SK-N-SH (cell line): ENCODE data around the gene MAP1LC3A. TPM values are rescaled to one million over a fixed set of nuclear protein-coding genes. Genes with fewer than 3 reads are reported as not detected.

Experiments
- CTCF ChIA-PET: fragments of 300-600, 350-600 bp; formaldehyde crosslinking; extraction: SDS; loops from one replicate; lab custom pipeline; 2021; lab: Yijun Ruan, JAX
- POLR2A ChIA-PET: fragments of 350-600 bp; sonication (Branson Sonifier 250); formaldehyde crosslinking; extraction: SDS; loops from one replicate; lab custom pipeline; 2020; ENCODE audit warnings: antibody characterized with exemption, inconsistent platforms; lab: Yijun Ruan, JAX
- DNase-seq: peaks from one replicate; pipeline ENCODE4 v3.0.0; 2012
- H2AFZ ChIP-seq: fragments of 200-600 bp; sonication (generic); 2 replicates; pipeline ENCODE4 v1.8.1; 2016; ENCODE audit warnings: antibody characterized with exemption, mild to moderate bottlenecking, low read depth
- H3F3A ChIP-seq: fragments of 200-600 bp; sonication (generic); replicated peaks from 2 replicates; pipeline ENCODE3; 2016; ENCODE audit warnings: antibody characterized with exemption, mild to moderate bottlenecking; ENCODE audit not compliant: insufficient read depth
- H3K27ac ChIP-seq, 2 experiments: fragments of 200-500 bp in 1 of 2; fragments of 200-600 bp in 1 of 2; sonication (Bioruptor generic) in 1 of 2; sonication (generic), shearing (Covaris generic) in 1 of 2; 2 replicates each; pipeline versions ENCODE4 v1.5.1 to v1.6.1; 2014 to 2016; ENCODE audit warnings: low read depth in 2 of 2, inconsistent platforms in 1 of 2, low read length in 1 of 2, mild to moderate bottlenecking in 1 of 2, mixed read lengths in 1 of 2
- H3K27me3 ChIP-seq: fragments of 200-600 bp; sonication (generic), shearing (Covaris generic); 2 replicates; pipeline ENCODE4 v1.6.1; 2016; ENCODE audit warnings: mixed run types; ENCODE audit not compliant: insufficient read depth
- H3K36me3 ChIP-seq, 2 experiments: fragments of 200-500 bp in 1 of 2; fragments of 200-600 bp in 1 of 2; sonication (Bioruptor generic) in 1 of 2; sonication (generic) in 1 of 2; replicated peaks in 1 of 2; 2 replicates each; pipeline versions ENCODE3 to v1.5.1; 2014 to 2016; ENCODE audit warnings: low read length in 1 of 2, mild to moderate bottlenecking in 1 of 2; ENCODE audit not compliant: insufficient read depth in 2 of 2, control insufficient read depth in 1 of 2
- H3K4me1 ChIP-seq, 2 experiments: fragments of 200-500 bp in 1 of 2; fragments of 200-600 bp in 1 of 2; sonication (Bioruptor generic) in 1 of 2; sonication (generic), shearing (Covaris generic) in 1 of 2; 2 replicates each; pipeline versions ENCODE4 v1.5.1 to v1.6.1; 2014 to 2016; ENCODE audit warnings: low read depth in 1 of 2, low read length in 1 of 2, mixed run types in 1 of 2; ENCODE audit not compliant: insufficient read depth in 2 of 2, control insufficient read depth in 1 of 2
- H3K4me2 ChIP-seq: fragments of 200-600 bp; sonication (generic), shearing (Covaris generic); 2 replicates; pipeline ENCODE4 v1.6.1; 2017; ENCODE audit warnings: mixed run types
- H3K4me3 ChIP-seq, 2 experiments: fragments of 200-500 bp in 1 of 2; fragments of 200-600 bp in 1 of 2; sonication (Bioruptor generic) in 1 of 2; sonication (generic), shearing (Covaris generic) in 1 of 2; 2 replicates each; pipeline versions ENCODE4 v1.5.1 to v1.8.1; 2014 to 2016; ENCODE audit warnings: low read depth in 2 of 2, inconsistent platforms in 1 of 2, low read length in 1 of 2, mild to moderate bottlenecking in 1 of 2, mixed read lengths in 1 of 2, moderate library complexity in 1 of 2
- H3K79me2 ChIP-seq: fragments of 200-600 bp; sonication (generic); 2 replicates; pipeline ENCODE4 v1.8.1; 2017; ENCODE audit warnings: mild to moderate bottlenecking; ENCODE audit not compliant: insufficient read depth
- H3K9ac ChIP-seq: fragments of 200-600 bp; sonication (generic); 2 replicates; pipeline ENCODE4 v1.6.1; 2017; ENCODE audit warnings: mixed run types
- H3K9me2 ChIP-seq: fragments of 200-600 bp; sonication (generic); 2 replicates; pipeline ENCODE4 v1.6.1; 2017; ENCODE audit warnings: mixed run types
- H3K9me3 ChIP-seq: fragments of 200-600 bp; sonication (generic); 2 replicates; pipeline ENCODE4 v1.6.1; 2017; ENCODE audit warnings: mixed run types, mild to moderate bottlenecking, moderate library complexity
- H4K20me1 ChIP-seq: fragments of 200-600 bp; sonication (generic); 2 replicates; pipeline ENCODE4 v1.6.1; 2017; ENCODE audit warnings: mild to moderate bottlenecking, mixed run types; ENCODE audit not compliant: insufficient read depth
- CHD2 ChIP-seq: fragments of 150-350 bp; IDR thresholded peaks from 2 replicates; pipeline ENCODE4 v1.6.1; 2018; ENCODE audit warnings: low read length; ENCODE audit not compliant: partially characterized antibody
- EP300 ChIP-seq, 2 experiments: IDR thresholded peaks; 2 replicates each; pipeline versions ENCODE4 v1.4.0 to v1.6.1; 2012; ENCODE audit warnings: borderline replicate concordance in 1 of 2, low read depth in 1 of 2, low read length in 1 of 2
- FOSL2 ChIP-seq: IDR thresholded peaks from 2 replicates; pipeline ENCODE4 v1.4.0; 2012; ENCODE audit warnings: low read depth, mild to moderate bottlenecking, moderate library complexity, borderline replicate concordance
- IRF3 ChIP-seq: fragments of 150-350 bp; IDR thresholded peaks from 2 replicates; pipeline ENCODE4 v1.6.1; 2016; ENCODE audit warnings: mild to moderate bottlenecking, low read depth, low read length
- JUND ChIP-seq: IDR thresholded peaks from 2 replicates; pipeline ENCODE4 v1.4.0; 2012
- MAX ChIP-seq: IDR thresholded peaks from 2 replicates; pipeline ENCODE4 v1.4.0; 2012; ENCODE audit warnings: low read depth
- NFIC ChIP-seq: IDR thresholded peaks from 2 replicates; pipeline ENCODE4 v1.4.0; 2012; ENCODE audit warnings: borderline replicate concordance
- POLR2AphosphoS5 ChIP-seq: IDR thresholded peaks from 2 replicates; pipeline ENCODE4 v1.6.1; 2012; ENCODE audit warnings: low read depth, low read length
- SMC3 ChIP-seq: IDR thresholded peaks from 2 replicates; pipeline ENCODE4 v1.6.1; 2012; ENCODE audit warnings: low read depth, low read length, improper control_type of control experiment
- TAF1 ChIP-seq: IDR thresholded peaks from 2 replicates; pipeline ENCODE4 v1.6.1; 2012; ENCODE audit warnings: low read depth, mild to moderate bottlenecking, low read length, moderate library complexity, borderline replicate concordance
- TCF12 ChIP-seq: IDR thresholded peaks from 2 replicates; pipeline ENCODE4 v1.4.0; 2012
- YY1 ChIP-seq: IDR thresholded peaks from 2 replicates; pipeline ENCODE4 v1.4.0; 2012; ENCODE audit warnings: low read depth, mild to moderate bottlenecking
- WGBS: methylation state at CpG from one replicate; pipeline ENCODE4 v1.1.6; 2017; ENCODE audit warnings: low lambda C conversion rate; 5-methylcytosine and 5-hydroxymethylcytosine counted together
- polyA plus RNA-seq, 3 experiments: library from polyadenylated mRNA; depleted of rRNA; stranded (reverse); fragments of >200 nt; gene quantifications; 2 replicates each; pipeline ENCODE4 v1.2.3, GENCODE V29; 2012

MAP1LC3A gene
- polyA plus RNA-seq, 1 of the 3 experiments (the other 2 are of a cell fraction) = 24.9 TPM

- H3K79me2 ChIP-seq = no peaks in the 10 kb centered on the region
- no peak overlapping the region for H3K9ac ChIP-seq
- CTCF ChIA-PET = interaction anchor here (0.9 to 1.9 kb wide), 2 partner anchors 12 to 71 kb away, joined by 4 to 8 read pairs; no protein-coding TSS in a partner anchor
- H3K27ac ChIP-seq = no peak overlapping the region
- no peak for DNase-seq
- H3K4me2 ChIP-seq = no peak overlapping the region
- no peak overlapping the region for H3K4me3 ChIP-seq
- no peaks in the 10 kb centered on the region for H3K9me2 ChIP-seq
- H3F3A ChIP-seq = peaks cover 2% of the 10 kb centered on the region
- peaks cover 0 to 12% of the 10 kb centered on the region in 2 experiments for H3K36me3 ChIP-seq
- TF ChIP-seq IRF3 (no peak), EP300 (IDR thresholded peaks at IDR 0.05; ENCODE audit: borderline replicate concordance in 1 of 2, low read depth in 1 of 2, low read length in 1 of 2) (no peak), MAX (no peak)
- 92% methylated on average over 6 of the region's 6 CpGs for WGBS
- no peak overlapping the region for H2AFZ ChIP-seq
- H3K9me3 ChIP-seq = no peaks in the 10 kb centered on the region
- H4K20me1 ChIP-seq = no peaks in the 10 kb centered on the region
- H3K4me1 ChIP-seq = peaks cover 0 to 4% of the 10 kb centered on the region in 2 experiments; a peak in 2 of 4 replicates
- POLR2A ChIA-PET = no interaction called here
- no peaks in the 10 kb centered on the region for H3K27me3 ChIP-seq
These were observed 16.3 kb downstream of the MAP1LC3A start for GRCh38 chr20:34574861-34575260.

- H3K27ac ChIP-seq = no peak overlapping the region
- H3K79me2 ChIP-seq = no peaks in the 10 kb centered on the region
- H3K9ac ChIP-seq = no peak overlapping the region
- H4K20me1 ChIP-seq = no peaks in the 10 kb centered on the region
- no peaks in the 10 kb centered on the region for H3K9me3 ChIP-seq
- no peak for DNase-seq
- no peak overlapping the region for H3K4me2 ChIP-seq
- H3K4me3 ChIP-seq = no peak overlapping the region
- WGBS = 95% methylated on average over 5 of the region's 5 CpGs
- H3K9me2 ChIP-seq = no peaks in the 10 kb centered on the region
- H2AFZ ChIP-seq = no peak overlapping the region
- POLR2A ChIA-PET = no interaction called here
- H3K4me1 ChIP-seq = peaks cover 0 to 4% of the 10 kb centered on the region in 2 experiments; a peak in 2 of 4 replicates
- H3K27me3 ChIP-seq = no peaks in the 10 kb centered on the region
- H3K36me3 ChIP-seq = peaks cover 0 to 12% of the 10 kb centered on the region in 2 experiments
- CTCF ChIA-PET = interaction anchor here (0.9 to 1.9 kb wide), 2 partner anchors 13 to 72 kb away, joined by 4 to 8 read pairs; no protein-coding TSS in a partner anchor
- no peak for TF ChIP-seq POLR2AphosphoS5
- no peaks in the 10 kb centered on the region for H3F3A ChIP-seq
These were observed 16.8 kb downstream of the MAP1LC3A start for GRCh38 chr20:34575271-34575670.

- Histone ChIP-seq H3K9me3 (no peaks in the 10 kb centered on the region), H3K79me2 (no peaks in the 10 kb centered on the region), H3F3A (no peaks in the 10 kb centered on the region), H3K4me1 (peaks cover 0 to 4% of the 10 kb centered on the region in 2 experiments; a peak in 2 of 4 replicates), H3K9ac (no peak overlapping the region), H4K20me1 (no peaks in the 10 kb centered on the region), H3K27ac (no peak overlapping the region), H3K36me3 (peaks cover 0 to 12% of the 10 kb centered on the region in 2 experiments), H3K4me2 (no peak overlapping the region), H3K9me2 (no peaks in the 10 kb centered on the region), H3K4me3 (no peak overlapping the region), H3K27me3 (no peaks in the 10 kb centered on the region), H2AFZ (no peak overlapping the region)
- CTCF ChIA-PET = interaction anchor here (0.9 to 1.9 kb wide), 2 partner anchors 13 to 72 kb away, joined by 4 to 8 read pairs; no protein-coding TSS in a partner anchor
- POLR2A ChIA-PET = no interaction called here
- no peak for TF ChIP-seq CHD2
- no peak for TF ChIP-seq TAF1
- TF ChIP-seq NFIC = no peak
- no peak for TF ChIP-seq YY1
- no peak for TF ChIP-seq SMC3
- TF ChIP-seq FOSL2 = no peak
- TF ChIP-seq JUND = no peak
- no peak for TF ChIP-seq POLR2AphosphoS5
- no peak for TF ChIP-seq TCF12
- DNase-seq = no peak
- WGBS = 100% methylated on average over 4 of the region's 4 CpGs
These were observed 17.2 kb downstream of the MAP1LC3A start for GRCh38 chr20:34575756-34576155.
